SHP77 treated with DMSO at 0.1 percent for 48 hours (cell line): ENCODE results near the gene EID1.
"Not testable (repeated sequence)": the region's sequence is repeated elsewhere in the genome, so short reads cannot be mapped to it uniquely, and the experiment has no call there.

Source experiments
- DNase-seq: peaks from one replicate; lab custom pipeline; 2025; lab: John Stamatoyannopoulos, UW

Gene EID1

GRCh38 chr15:48869966-48870365 is 8.0 kb upstream of the EID1 start:
- DNase-seq: no peak

- no peak for DNase-seq
Measured at GRCh38 chr15:48871542-48871941, 6.4 kb upstream of the EID1 start.

GRCh38 chr15:48872632-48873031 is 5.3 kb upstream of the EID1 start:
- DNase-seq: no peak

GRCh38 chr15:48875241-48875960 is 2.5 kb upstream of the EID1 start:
- no peak for DNase-seq

- no peak for DNase-seq
Measured at GRCh38 chr15:48876057-48876456, 1.9 kb upstream of the EID1 start.

GRCh38 chr15:48880070-48880634 is 2.2 kb downstream of the EID1 start:
- DNase-seq: no peak

- DNase-seq: no peak
Measured at GRCh38 chr15:48883699-48884098, 5.8 kb downstream of the EID1 start.

- no peak for DNase-seq
Measured at GRCh38 chr15:48887144-48887543, 9.2 kb downstream of the EID1 start.

- no peak for DNase-seq
Measured at GRCh38 chr15:48888191-48888590, 10.3 kb downstream of the EID1 start.

- no peak for DNase-seq
Measured at GRCh38 chr15:48888836-48889235, 10.9 kb downstream of the EID1 start.

GRCh38 chr15:48889925-48890324 is 12.0 kb downstream of the EID1 start:
- DNase-seq: no peak

- DNase-seq: no peak
Measured at GRCh38 chr15:48890375-48890972, 12.5 kb downstream of the EID1 start.

- DNase-seq: no peak
Measured at GRCh38 chr15:48891232-48891765, 13.4 kb downstream of the EID1 start.

- no peak for DNase-seq
Measured at GRCh38 chr15:48893311-48893710, 15.4 kb downstream of the EID1 start.

GRCh38 chr15:48896869-48897814 is 19.2 kb downstream of the EID1 start:
- DNase-seq: no peak

GRCh38 chr15:48898032-48898431 is 20.1 kb downstream of the EID1 start:
- no peak for DNase-seq

- no peak for DNase-seq
Measured at GRCh38 chr15:48898446-48898845, 20.5 kb downstream of the EID1 start.

GRCh38 chr15:48899793-48900192 is 21.9 kb downstream of the EID1 start:
- no peak for DNase-seq

GRCh38 chr15:48904758-48905157 is 26.8 kb downstream of the EID1 start:
- DNase-seq: no peak

GRCh38 chr15:48905216-48905615 is 27.3 kb downstream of the EID1 start:
- DNase-seq: no peak

GRCh38 chr15:48905847-48906246 is 27.9 kb downstream of the EID1 start:
- DNase-seq: no peak

- not testable (repeated sequence) for DNase-seq
Measured at GRCh38 chr15:48909313-48909712, 31.4 kb downstream of the EID1 start.
